H9 (cell line): ENCODE results near the gene NKIRAS1. TPM values are rescaled to one million over a fixed set of nuclear protein-coding genes. Genes with fewer than 3 reads are reported as not detected.

Source experiments
- DNase-seq: peaks from one replicate; pipeline ENCODE4 v3.0.0-alpha.2; 2017
- H2AFZ ChIP-seq: one replicate; pipeline ENCODE4 v1.6.1; 2013; ENCODE audit warnings: mild to moderate bottlenecking, low read length, control low read depth, moderate library complexity
- H2AK5ac ChIP-seq: 2 replicates; pipeline ENCODE4 v1.6.1; 2013; ENCODE audit warnings: low read length, control low read depth, mixed read lengths; ENCODE audit not compliant: insufficient read length
- H2BK120ac ChIP-seq: one replicate; pipeline ENCODE4 v1.6.1; 2013; ENCODE audit warnings: low read depth, mild to moderate bottlenecking, low read length, control low read depth, inconsistent platforms; ENCODE audit not compliant: poor library complexity, severe bottlenecking
- H2BK12ac ChIP-seq: 2 replicates; pipeline ENCODE4 v1.6.1; 2013; ENCODE audit warnings: low read length, control low read depth, mixed read lengths, low read depth; ENCODE audit not compliant: insufficient read length
- H2BK15ac ChIP-seq: 2 replicates; pipeline ENCODE4 v1.6.1; 2013; ENCODE audit warnings: low read depth, low read length, control low read depth
- H2BK20ac ChIP-seq: one replicate; pipeline ENCODE4 v1.6.1; 2013; ENCODE audit warnings: low read depth, mild to moderate bottlenecking, low read length, control low read depth, inconsistent platforms; ENCODE audit not compliant: poor library complexity, severe bottlenecking
- H2BK5ac ChIP-seq: 2 replicates; pipeline ENCODE4 v1.6.1; 2013; ENCODE audit warnings: low read length, control low read depth, mixed read lengths; ENCODE audit not compliant: insufficient read length
- H3K14ac ChIP-seq: 2 replicates; pipeline ENCODE4 v1.6.1; 2013; ENCODE audit warnings: low read length, control low read depth; ENCODE audit not compliant: insufficient read depth
- H3K18ac ChIP-seq: 2 replicates; pipeline ENCODE4 v1.6.1; 2013; ENCODE audit warnings: low read depth, mild to moderate bottlenecking, mixed read lengths, low read length, control low read depth; ENCODE audit not compliant: insufficient read length
- H3K23ac ChIP-seq: 2 replicates; pipeline ENCODE4 v1.6.1; 2013; ENCODE audit warnings: low read length, control low read depth, mixed read lengths, low read depth; ENCODE audit not compliant: insufficient read length
- H3K23me2 ChIP-seq: 2 replicates; pipeline ENCODE4 v1.6.1; 2013; ENCODE audit warnings: low read depth, mild to moderate bottlenecking, mixed read lengths, low read length, control low read depth; ENCODE audit not compliant: insufficient read length, poor library complexity, severe bottlenecking
- H3K27ac ChIP-seq: 2 replicates; pipeline ENCODE4 v1.5.1; 2013; ENCODE audit warnings: low read length, control low read depth, mixed read lengths, low read depth; ENCODE audit not compliant: insufficient read length
- H3K27me3 ChIP-seq: 2 replicates; pipeline ENCODE4 v1.6.1; 2013; ENCODE audit warnings: low read length, control low read depth, inconsistent platforms; ENCODE audit not compliant: insufficient read depth
- H3K4ac ChIP-seq: 2 replicates; pipeline ENCODE4 v1.6.1; 2013; ENCODE audit warnings: low read depth, mild to moderate bottlenecking, control low read depth, inconsistent platforms, low read length, moderate library complexity
- H3K4me1 ChIP-seq: 2 replicates; pipeline ENCODE4 v1.6.1; 2013; ENCODE audit warnings: low read length, control low read depth, inconsistent platforms; ENCODE audit not compliant: insufficient read depth
- H3K4me2 ChIP-seq: 2 replicates; pipeline ENCODE4 v1.6.1; 2013; ENCODE audit warnings: low read length, control low read depth, mixed read lengths; ENCODE audit not compliant: insufficient read length, insufficient read depth
- H3K56ac ChIP-seq: 2 replicates; pipeline ENCODE4 v1.6.1; 2013; ENCODE audit warnings: low read depth, mild to moderate bottlenecking, mixed read lengths, low read length, control low read depth; ENCODE audit not compliant: insufficient read length
- H3K79me1 ChIP-seq: 2 replicates; pipeline ENCODE4 v1.6.1; 2013; ENCODE audit warnings: low read depth, mild to moderate bottlenecking, moderate library complexity, low read length, control low read depth, inconsistent platforms; ENCODE audit not compliant: insufficient read depth, poor library complexity, severe bottlenecking
- H3K79me2 ChIP-seq: 2 replicates; pipeline ENCODE4 v1.6.1; 2013; ENCODE audit warnings: low read length, control low read depth, inconsistent platforms; ENCODE audit not compliant: insufficient read depth
- H3K9ac ChIP-seq: 2 replicates; pipeline ENCODE4 v1.6.1; 2013; ENCODE audit warnings: low read length, control low read depth, mixed read lengths; ENCODE audit not compliant: insufficient read length; ENCODE audit errors: extremely low read depth
- H3K9me3 ChIP-seq: one replicate; pipeline ENCODE4 v1.6.1; 2013; ENCODE audit warnings: low read depth, low read length, inconsistent platforms; ENCODE audit not compliant: control insufficient read depth
- H3T11ph ChIP-seq: one replicate; pipeline ENCODE4 v1.6.1; 2013; ENCODE audit warnings: mild to moderate bottlenecking, low read length, control low read depth, inconsistent platforms
- H4K20me1 ChIP-seq: one replicate; pipeline ENCODE4 v1.6.1; 2013; ENCODE audit not compliant: control insufficient read depth, insufficient read length, insufficient read depth
- H4K5ac ChIP-seq: 2 replicates; pipeline ENCODE4 v1.6.1; 2013; ENCODE audit warnings: low read depth, mild to moderate bottlenecking, mixed read lengths, low read length, control low read depth; ENCODE audit not compliant: insufficient read length
- H4K8ac ChIP-seq: replicated peaks from 2 replicates; pipeline ENCODE4 v1.6.1; 2013; ENCODE audit warnings: low read length, control low read depth, mixed read lengths, low read depth; ENCODE audit not compliant: insufficient read length
- H4K91ac ChIP-seq: 2 replicates; pipeline ENCODE4 v1.6.1; 2013; ENCODE audit warnings: low read depth, mild to moderate bottlenecking, moderate library complexity, mixed read lengths, low read length, control low read depth; ENCODE audit not compliant: insufficient read length
- H3K27ac Mint-ChIP-seq, 3 experiments: 2 replicates in 2 of 3; 3 replicates in 1 of 3; pipeline ENCODE4 v1.8.0; 2020 to 2021; ENCODE audit warnings: mixed read lengths in 3 of 3, mild to moderate bottlenecking in 1 of 3, moderate library complexity in 1 of 3
- H3K27me3 Mint-ChIP-seq: 2 replicates; pipeline ENCODE4 v1.8.0; 2021; ENCODE audit warnings: low read depth, mild to moderate bottlenecking, moderate library complexity, mixed read lengths
- H3K36me3 Mint-ChIP-seq, 3 experiments: 2 replicates in 2 of 3; 3 replicates in 1 of 3; pipeline ENCODE4 v1.8.0; 2020 to 2021; ENCODE audit warnings: low read depth in 3 of 3, mixed read lengths in 3 of 3; ENCODE audit not compliant: insufficient read depth in 1 of 3
- H3K4me1 Mint-ChIP-seq, 2 experiments: 2 replicates each; pipeline ENCODE4 v1.8.0; 2020; ENCODE audit warnings: mixed read lengths in 2 of 2
- H3K4me3 Mint-ChIP-seq, 2 experiments: 2 replicates in 1 of 2; 3 replicates in 1 of 2; pipeline ENCODE4 v1.8.0; 2020 to 2021; ENCODE audit warnings: mild to moderate bottlenecking in 2 of 2, mixed read lengths in 2 of 2, moderate library complexity in 1 of 2
- H3K9me3 Mint-ChIP-seq, 2 experiments: 2 replicates in 1 of 2; 3 replicates in 1 of 2; pipeline ENCODE4 v1.8.0; 2020; ENCODE audit warnings: mild to moderate bottlenecking in 2 of 2, mixed read lengths in 2 of 2, moderate library complexity in 1 of 2
- WGBS: extraction: QIAGEN DNeasy Blood & Tissue Kit; methylation state at CpG from one replicate; pipeline ENCODE4 v1.1.7; 2013; ENCODE audit warnings: missing lambda C conversion rate, low lambda C conversion rate, mixed read lengths; ENCODE audit not compliant: insufficient read length; ENCODE audit errors: extremely low coverage; 5-methylcytosine and 5-hydroxymethylcytosine counted together
- total RNA-seq: library from RNA; stranded (reverse); gene quantifications from 2 replicates; pipeline ENCODE4 v1.2.1, GENCODE V29; 2021
- TF ChIP-seq, protein P1 (sequence below): fragments of 200-600 bp; sonication (generic); conservative IDR thresholded peaks from 3 replicates; pipeline ENCODE4 v1.8.0; 2021; ENCODE audit warnings: antibody characterized with exemption, mild to moderate bottlenecking

NKIRAS1 gene
- total RNA-seq, 1 experiment from 2014 or later = 6.1 TPM

DNA sequence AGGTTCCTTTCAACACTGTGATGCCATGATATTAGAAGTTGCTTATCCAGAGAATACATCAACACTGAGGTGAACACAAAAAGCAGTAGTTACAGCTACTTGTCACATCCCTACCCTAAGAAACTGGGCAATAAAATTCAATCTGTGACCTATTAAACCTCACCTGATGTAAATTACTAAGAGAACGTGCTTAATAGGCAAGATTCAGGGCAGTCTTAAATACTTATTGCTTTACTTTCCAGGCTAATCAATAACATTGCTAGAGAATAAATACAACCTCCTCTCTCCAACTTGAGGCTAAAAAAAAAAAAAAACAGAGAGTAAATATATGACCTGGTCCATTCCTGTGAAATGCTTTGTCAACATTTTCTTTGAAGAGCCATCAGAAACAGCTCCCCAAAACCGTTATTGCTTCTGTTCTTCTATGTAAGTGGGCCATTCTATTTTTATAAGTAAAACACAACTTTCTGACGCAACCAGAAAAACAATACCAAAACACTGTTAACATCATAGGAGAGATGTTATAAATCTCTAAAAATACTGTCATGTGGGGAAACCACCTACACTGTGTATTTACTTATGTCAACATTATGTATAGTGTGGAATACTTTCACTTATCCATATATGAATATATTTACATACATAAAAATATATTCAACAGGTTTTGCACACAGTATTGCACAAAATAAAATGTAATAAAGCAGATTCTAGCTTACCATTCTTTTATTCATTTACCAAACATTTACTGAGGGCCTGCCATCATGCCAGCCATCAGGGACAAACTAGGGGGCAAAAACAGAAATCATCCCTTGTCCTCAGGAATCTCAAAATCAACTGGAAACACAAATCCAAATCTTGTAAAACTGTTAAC, 2.7 kb downstream of the NKIRAS1 start:
- Mint-ChIP-seq H3K27me3 (no peaks in the 10 kb centered on the region; the same call in 1 of the 2 replicates), H3K4me1 (peaks cover 26 to 29% of the 10 kb centered on the region in 2 experiments), H3K27ac (no peak overlapping the region), H3K36me3 (peaks cover 25 to 36% (median 32%) of the 10 kb centered on the region in 3 experiments), H3K4me3 (no peak overlapping the region), H3K9me3 (no peaks in the 10 kb centered on the region)
- peaks cover 3% of the 10 kb centered on the region for H3K79me1 ChIP-seq
- H2BK5ac ChIP-seq = no peak overlapping the region
- H2BK12ac ChIP-seq = no peak overlapping the region
- H4K5ac ChIP-seq = no peak overlapping the region
- no peak overlapping the region for H3K27ac ChIP-seq
- no peak overlapping the region for H4K8ac ChIP-seq
- no peak overlapping the region for H2AFZ ChIP-seq
- DNase-seq = no peak
- no peak overlapping the region for H2BK20ac ChIP-seq
- H3K23ac ChIP-seq = no peak overlapping the region
- no peak overlapping the region for H3K4ac ChIP-seq
- H3K4me1 ChIP-seq = no peaks in the 10 kb centered on the region; the same call in 1 of the 2 replicates
- no peak overlapping the region for H3K18ac ChIP-seq
- WGBS = no CpG with 5 or more reads among the region's 3 CpGs
- peaks cover 15% of the 10 kb centered on the region; the same call in 1 of the 2 replicates for H3K79me2 ChIP-seq
- no peak overlapping the region for H2BK120ac ChIP-seq
- H4K91ac ChIP-seq = no peak overlapping the region
- H3K9me3 ChIP-seq = no peaks in the 10 kb centered on the region
- H4K20me1 ChIP-seq = no peaks in the 10 kb centered on the region
- no peak overlapping the region for H2BK15ac ChIP-seq
- no peak overlapping the region for H3K9ac ChIP-seq
- peaks cover 10% of the 10 kb centered on the region for H3K23me2 ChIP-seq
- H3K56ac ChIP-seq = no peak overlapping the region
- H3K14ac ChIP-seq = no peak overlapping the region
- no peak overlapping the region for H2AK5ac ChIP-seq
- H3K27me3 ChIP-seq = no peaks in the 10 kb centered on the region
- TF ChIP-seq, protein P1, sequence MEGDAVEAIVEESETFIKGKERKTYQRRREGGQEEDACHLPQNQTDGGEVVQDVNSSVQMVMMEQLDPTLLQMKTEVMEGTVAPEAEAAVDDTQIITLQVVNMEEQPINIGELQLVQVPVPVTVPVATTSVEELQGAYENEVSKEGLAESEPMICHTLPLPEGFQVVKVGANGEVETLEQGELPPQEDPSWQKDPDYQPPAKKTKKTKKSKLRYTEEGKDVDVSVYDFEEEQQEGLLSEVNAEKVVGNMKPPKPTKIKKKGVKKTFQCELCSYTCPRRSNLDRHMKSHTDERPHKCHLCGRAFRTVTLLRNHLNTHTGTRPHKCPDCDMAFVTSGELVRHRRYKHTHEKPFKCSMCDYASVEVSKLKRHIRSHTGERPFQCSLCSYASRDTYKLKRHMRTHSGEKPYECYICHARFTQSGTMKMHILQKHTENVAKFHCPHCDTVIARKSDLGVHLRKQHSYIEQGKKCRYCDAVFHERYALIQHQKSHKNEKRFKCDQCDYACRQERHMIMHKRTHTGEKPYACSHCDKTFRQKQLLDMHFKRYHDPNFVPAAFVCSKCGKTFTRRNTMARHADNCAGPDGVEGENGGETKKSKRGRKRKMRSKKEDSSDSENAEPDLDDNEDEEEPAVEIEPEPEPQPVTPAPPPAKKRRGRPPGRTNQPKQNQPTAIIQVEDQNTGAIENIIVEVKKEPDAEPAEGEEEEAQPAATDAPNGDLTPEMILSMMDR = no peak
- H3K4me2 ChIP-seq = no peak overlapping the region
- no peak overlapping the region for H3T11ph ChIP-seq
